Measurements from ENCODE around the gene CEP104. TPM values are rescaled to one million over a fixed set of nuclear protein-coding genes. Genes with fewer than 3 reads are reported as not detected.

Gene CEP104
- polyA plus RNA-seq, 1 of the 3 experiments (the other 2 are of a cell fraction) = 19.2 TPM

- TF ChIP-seq FOXM1 (IDR thresholded peaks at IDR 0.05; ENCODE audit: low read depth) (no peak), JUND (IDR thresholded peaks at IDR 0.05) (no peak), TAF1 (IDR thresholded peaks at IDR 0.05; ENCODE audit: borderline replicate concordance, low read depth, low read length) (no peak), EP300 (IDR thresholded peaks at IDR 0.05; ENCODE audit: borderline replicate concordance in 1 of 2, low read depth in 1 of 2, low read length in 1 of 2) (no peak), FOXJ3 (CRISPR knock-in tag; IDR thresholded peaks at IDR 0.05) (no peak), RCOR1 (IDR thresholded peaks at IDR 0.05; ENCODE audit: low read length) (no peak), RFX5 (IDR thresholded peaks at IDR 0.05; ENCODE audit: low read length) (no peak), REST (IDR thresholded peaks at IDR 0.05; ENCODE audit: low read depth, low read length) (no peak), FOSL2 (IDR thresholded peaks at IDR 0.05; ENCODE audit: borderline replicate concordance, low read depth) (no peak)
Observed at GRCh38 chr1:3864884-3865283, 7.9 kb upstream of the CEP104 start (continued).

- Histone ChIP-seq H2AFZ (ENCODE audit: low read depth) (no peak overlapping the region), H3K36me3 (replicated peaks in 1 of 2; ENCODE audit: control insufficient read depth in 1 of 2, insufficient read depth in 2 of 2, low read length in 1 of 2) (no peaks in the 10 kb centered on the region), H3K9me3 (no peaks in the 10 kb centered on the region), H3K9me2 (no peaks in the 10 kb centered on the region), H3K27me3 (ENCODE audit: insufficient read depth) (no peaks in the 10 kb centered on the region), H4K20me1 (ENCODE audit: insufficient read depth) (no peaks in the 10 kb centered on the region), H3K4me3 (ENCODE audit: low read depth in 2 of 2, low read length in 1 of 2) (no peak overlapping the region), H3K9ac (no peak overlapping the region), H3K4me2 (no peak overlapping the region), H3K79me2 (ENCODE audit: insufficient read depth) (no peaks in the 10 kb centered on the region), H3K4me1 (ENCODE audit: control insufficient read depth in 1 of 2, insufficient read depth in 2 of 2, low read depth in 1 of 2, low read length in 1 of 2) (peaks cover 0 to 2% of the 10 kb centered on the region in 2 experiments; a peak in 1 of 4 replicates), H3F3A (replicated peaks; ENCODE audit: insufficient read depth) (no peaks in the 10 kb centered on the region), H3K27ac (ENCODE audit: low read depth in 2 of 2, low read length in 1 of 2) (no peak overlapping the region)
- 87% methylated on average over 11 of the region's 12 CpGs for WGBS (ENCODE audit: low lambda C conversion rate)
- CTCF ChIA-PET = no interaction called here
- TF ChIP-seq MXI1 (IDR thresholded peaks at IDR 0.05; ENCODE audit: low read depth, low read length) (no peak), MAX (IDR thresholded peaks at IDR 0.05; ENCODE audit: low read depth) (no peak), FOXJ3 (CRISPR knock-in tag; IDR thresholded peaks at IDR 0.05) (no peak), FOSL2 (IDR thresholded peaks at IDR 0.05; ENCODE audit: borderline replicate concordance, low read depth) (no peak), RFX5 (IDR thresholded peaks at IDR 0.05; ENCODE audit: low read length) (no peak), TAF1 (IDR thresholded peaks at IDR 0.05; ENCODE audit: borderline replicate concordance, low read depth, low read length) (no peak), PBX3 (IDR thresholded peaks at IDR 0.05) (no peak), IRF3 (IDR thresholded peaks at IDR 0.05; ENCODE audit: low read depth, low read length) (no peak), RXRA (IDR thresholded peaks at IDR 0.05; ENCODE audit: borderline replicate concordance, low read depth) (no peak), JUND (IDR thresholded peaks at IDR 0.05) (no peak)
- no peak for DNase-seq
- POLR2A ChIA-PET = interaction anchor here (0.7 kb wide), 1 partner anchor 1367 kb away, joined by 3 read pairs; no protein-coding TSS in a partner anchor
Observed at GRCh38 chr1:3863231-3863935, 6.4 kb upstream of the CEP104 start.

Data from SK-N-SH (cell line).